Measurements from ENCODE around the gene TSPAN9.

- no peak for TF ChIP-seq CTCF (IDR thresholded peaks at IDR 0.05)
- TF ChIP-seq EZH2 (IDR thresholded peaks at IDR 0.05), result no peak
- TF ChIP-seq EZH2phosphoT487 (IDR thresholded peaks at IDR 0.05), result no peak
These were observed 9.0 kb downstream of the TSPAN9 start for GRCh38 chr12:3086211-3086610.
